ENCODE data around the gene DDX1. TPM values are rescaled to one million over a fixed set of nuclear protein-coding genes. Genes with fewer than 3 reads are reported as not detected.

The DDX1 gene
- total RNA-seq, 2 donors from 2014 or later: 116 to 126 TPM

GRCh38 chr2:15594291-15595256 lies 2.9 kb downstream of the DDX1 start:
- 93 to 94% methylated on average over 3 to 4 of the region's 5 CpGs for WGBS, 2 experiments (ENCODE audit: insufficient coverage in 1 of 2, insufficient read length in 1 of 2)
- Histone ChIP-seq H3K9me3 (ENCODE audit: control insufficient read depth, low read length) (no peaks in the 10 kb centered on the region), H3K36me3 (ENCODE audit: control insufficient read depth, insufficient read depth, low read length) (peaks cover 49% of the 10 kb centered on the region), H3K4me1 (ENCODE audit: control insufficient read depth, insufficient read depth, low read length) (no peaks in the 10 kb centered on the region), H3K9ac (ENCODE audit: extremely low read depth, low read length, poor library complexity, severe bottlenecking) (no peak overlapping the region), H3K4me3 (ENCODE audit: low read length) (no peak overlapping the region), H3K27ac (ENCODE audit: low read depth, low read length) (no peak overlapping the region), H3K27me3 (ENCODE audit: control insufficient read depth, insufficient read depth, low read length, poor library complexity, severe bottlenecking) (no peaks in the 10 kb centered on the region)
- Mint-ChIP-seq H3K4me1 (peaks cover 8% of the 10 kb centered on the region), H3K9me3 (no peaks in the 10 kb centered on the region), H3K27ac (no peak overlapping the region), H3K36me3 (ENCODE audit: low read depth) (peaks cover 33% of the 10 kb centered on the region), H3K27me3 (ENCODE audit: insufficient read depth) (no peaks in the 10 kb centered on the region), H3K4me3 (no peak overlapping the region)
- DNase-seq: no peak
- no peak for TF ChIP-seq CTCF (conservative IDR thresholded peaks at IDR 0.05)

GRCh38 chr2:15595342-15595905 lies 3.8 kb downstream of the DDX1 start:
- no peak for TF ChIP-seq CTCF (conservative IDR thresholded peaks at IDR 0.05)
- Histone ChIP-seq H3K9me3 (ENCODE audit: control insufficient read depth, low read length) (no peaks in the 10 kb centered on the region), H3K4me1 (ENCODE audit: control insufficient read depth, insufficient read depth, low read length) (no peaks in the 10 kb centered on the region), H3K9ac (ENCODE audit: extremely low read depth, low read length, poor library complexity, severe bottlenecking) (no peak overlapping the region), H3K36me3 (ENCODE audit: control insufficient read depth, insufficient read depth, low read length) (peaks cover 57% of the 10 kb centered on the region), H3K27ac (ENCODE audit: low read depth, low read length) (no peak overlapping the region), H3K4me3 (ENCODE audit: low read length) (no peak overlapping the region), H3K27me3 (ENCODE audit: control insufficient read depth, insufficient read depth, low read length, poor library complexity, severe bottlenecking) (no peaks in the 10 kb centered on the region)
- Mint-ChIP-seq H3K36me3 (ENCODE audit: low read depth) (peaks cover 37% of the 10 kb centered on the region), H3K9me3 (no peaks in the 10 kb centered on the region), H3K27ac (no peak overlapping the region), H3K4me3 (no peak overlapping the region), H3K27me3 (ENCODE audit: insufficient read depth) (no peaks in the 10 kb centered on the region), H3K4me1 (peaks cover 8% of the 10 kb centered on the region)
- DNase-seq: no peak
- 95 to 98% methylated on average over 4 to 6 of the region's 6 CpGs for WGBS, 2 experiments (ENCODE audit: insufficient coverage in 1 of 2, insufficient read length in 1 of 2)

- Mint-ChIP-seq H3K4me1 (peaks cover 8% of the 10 kb centered on the region), H3K4me3 (no peak overlapping the region), H3K27ac (no peak overlapping the region), H3K9me3 (no peaks in the 10 kb centered on the region), H3K27me3 (ENCODE audit: insufficient read depth) (no peaks in the 10 kb centered on the region), H3K36me3 (ENCODE audit: low read depth) (peaks cover 41% of the 10 kb centered on the region)
- H3K9ac ChIP-seq (ENCODE audit: extremely low read depth, low read length, poor library complexity, severe bottlenecking): no peak overlapping the region
- H3K9me3 ChIP-seq (ENCODE audit: control insufficient read depth, low read length): no peaks in the 10 kb centered on the region
- no peaks in the 10 kb centered on the region for H3K4me1 ChIP-seq (ENCODE audit: control insufficient read depth, insufficient read depth, low read length)
- no peak overlapping the region for H3K27ac ChIP-seq (ENCODE audit: low read depth, low read length)
- 90 to 95% methylated on average over 3 to 4 of the region's 4 CpGs for WGBS, 2 experiments (ENCODE audit: insufficient coverage in 1 of 2, insufficient read length in 1 of 2)
- peaks cover 62% of the 10 kb centered on the region for H3K36me3 ChIP-seq (ENCODE audit: control insufficient read depth, insufficient read depth, low read length)
- no peaks in the 10 kb centered on the region for H3K27me3 ChIP-seq (ENCODE audit: control insufficient read depth, insufficient read depth, low read length, poor library complexity, severe bottlenecking)
- H3K4me3 ChIP-seq (ENCODE audit: low read length): no peak overlapping the region
- DNase-seq: no peak
- no peak for TF ChIP-seq CTCF (conservative IDR thresholded peaks at IDR 0.05)
Observed at GRCh38 chr2:15595936-15596335, 4.3 kb downstream of the DDX1 start.

Measured in endodermal cell (in vitro differentiated cells).